Activated T-cell treated with anti-CD3 and anti-CD28 coated beads for 1 hour (primary cell): ENCODE measurements around the gene MRNIP.

Experiments used
- DNase-seq: peaks from one replicate; pipeline ENCODE4 v3.0.0-alpha.2; 2020; ENCODE audit warnings: low read depth

The MRNIP gene

DNA sequence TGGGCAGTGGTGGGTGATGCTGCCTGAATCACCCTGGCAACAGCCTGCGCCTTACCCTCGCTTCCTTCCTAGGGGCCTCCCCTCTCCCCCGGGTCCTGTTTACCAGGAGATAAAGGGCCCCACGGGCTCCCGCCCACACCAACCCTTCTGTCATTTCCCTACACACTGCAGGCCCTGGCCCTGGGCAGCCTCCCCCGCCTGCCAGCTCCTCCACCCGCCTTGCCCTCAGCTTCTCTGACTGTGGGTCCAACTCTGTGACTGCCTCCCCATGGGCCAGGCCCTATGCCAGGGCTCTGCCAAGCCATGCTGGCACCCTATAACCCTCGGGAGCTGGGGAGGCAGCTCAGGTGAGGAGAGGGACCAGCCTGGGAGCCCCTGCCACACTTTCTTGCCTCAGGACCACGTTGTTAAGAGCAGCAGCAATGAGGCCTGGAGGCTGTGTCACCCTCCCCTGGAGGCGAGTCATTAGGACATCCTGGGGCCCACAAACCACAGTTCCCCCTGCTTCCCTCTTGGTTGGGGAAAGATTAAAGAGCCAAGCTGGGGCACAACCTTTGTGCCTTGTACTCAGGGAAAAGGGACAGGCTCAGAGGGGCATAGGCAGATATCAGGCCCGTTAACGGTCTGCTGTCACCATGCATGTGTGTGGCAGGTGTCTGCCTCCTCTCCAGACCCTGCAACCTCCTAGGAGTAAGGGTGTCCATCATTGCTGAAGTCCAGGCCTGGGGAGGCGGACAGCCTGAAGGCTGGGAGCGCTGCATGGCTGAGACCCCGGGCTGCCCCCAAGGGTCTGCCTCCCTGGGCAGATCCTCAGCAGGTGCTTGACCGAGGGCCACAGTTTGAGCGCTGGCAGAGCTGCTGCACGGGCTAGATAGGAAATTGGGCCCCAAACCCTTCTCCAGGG is 54.7 kb downstream of the MRNIP start:
- no peak for DNase-seq

DNA sequence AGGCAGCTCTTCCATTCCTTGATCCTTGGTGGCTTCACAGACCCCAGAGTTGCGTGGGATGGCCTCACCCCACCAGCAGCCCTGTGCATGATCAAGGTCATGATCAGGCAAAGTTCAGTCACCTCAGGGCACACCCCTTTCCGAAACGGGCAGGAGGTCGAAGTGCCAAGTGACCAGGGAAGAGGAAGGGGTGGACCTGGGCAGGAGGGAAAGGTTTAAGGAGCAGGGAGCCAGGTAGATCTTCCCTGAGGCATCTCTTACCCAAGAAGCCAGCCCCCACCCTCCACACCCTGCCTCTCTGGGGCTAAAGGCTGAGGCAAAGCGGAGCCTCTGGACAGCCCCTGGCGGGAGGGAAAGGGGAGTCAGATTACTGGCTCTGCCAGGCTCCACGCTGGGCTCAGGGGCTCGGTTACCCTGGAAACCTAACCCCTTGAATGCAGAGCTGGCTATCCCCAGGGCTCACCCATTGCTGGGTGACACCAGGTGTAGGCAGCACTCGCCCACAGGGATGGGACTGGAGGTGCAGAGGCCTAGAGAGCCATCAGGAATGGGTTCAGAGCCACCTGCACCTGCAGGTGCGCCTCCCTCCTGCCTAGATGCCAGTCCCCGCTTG is 55.6 kb downstream of the MRNIP start:
- DNase-seq = no peak

DNA sequence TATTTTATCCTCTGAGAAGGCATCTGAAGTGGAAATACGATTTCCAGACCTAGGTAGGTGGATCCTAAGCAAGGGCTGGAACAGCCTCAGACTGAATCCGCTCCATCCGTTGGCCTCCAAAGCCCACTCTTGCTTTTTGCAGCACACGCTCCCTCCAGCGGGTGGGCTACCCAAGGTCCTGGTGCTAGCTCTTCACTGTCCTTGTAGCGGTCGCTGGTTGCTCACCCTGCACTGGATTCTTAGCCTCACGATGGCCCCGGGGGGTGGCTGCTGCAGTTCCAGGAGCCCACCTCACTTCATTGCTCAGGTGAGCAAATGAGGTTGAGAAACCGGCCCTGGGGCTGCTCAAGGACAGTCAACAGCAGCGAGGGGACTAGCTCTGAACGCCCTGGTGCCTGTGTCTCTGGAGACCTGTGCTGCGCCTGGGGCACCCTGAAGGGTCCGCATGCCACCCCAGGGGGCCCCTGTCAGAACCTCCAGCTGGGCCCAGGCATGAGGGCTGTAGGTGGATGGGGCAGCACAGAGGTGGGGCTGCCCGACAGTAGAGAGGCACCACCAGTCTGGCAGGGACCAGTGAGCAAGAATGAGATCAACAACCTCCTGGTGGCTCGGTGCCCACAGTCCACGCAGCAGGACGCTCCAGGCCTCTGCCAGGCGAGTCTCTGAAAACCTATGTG is 56.3 kb downstream of the MRNIP start:
- no peak for DNase-seq

DNA sequence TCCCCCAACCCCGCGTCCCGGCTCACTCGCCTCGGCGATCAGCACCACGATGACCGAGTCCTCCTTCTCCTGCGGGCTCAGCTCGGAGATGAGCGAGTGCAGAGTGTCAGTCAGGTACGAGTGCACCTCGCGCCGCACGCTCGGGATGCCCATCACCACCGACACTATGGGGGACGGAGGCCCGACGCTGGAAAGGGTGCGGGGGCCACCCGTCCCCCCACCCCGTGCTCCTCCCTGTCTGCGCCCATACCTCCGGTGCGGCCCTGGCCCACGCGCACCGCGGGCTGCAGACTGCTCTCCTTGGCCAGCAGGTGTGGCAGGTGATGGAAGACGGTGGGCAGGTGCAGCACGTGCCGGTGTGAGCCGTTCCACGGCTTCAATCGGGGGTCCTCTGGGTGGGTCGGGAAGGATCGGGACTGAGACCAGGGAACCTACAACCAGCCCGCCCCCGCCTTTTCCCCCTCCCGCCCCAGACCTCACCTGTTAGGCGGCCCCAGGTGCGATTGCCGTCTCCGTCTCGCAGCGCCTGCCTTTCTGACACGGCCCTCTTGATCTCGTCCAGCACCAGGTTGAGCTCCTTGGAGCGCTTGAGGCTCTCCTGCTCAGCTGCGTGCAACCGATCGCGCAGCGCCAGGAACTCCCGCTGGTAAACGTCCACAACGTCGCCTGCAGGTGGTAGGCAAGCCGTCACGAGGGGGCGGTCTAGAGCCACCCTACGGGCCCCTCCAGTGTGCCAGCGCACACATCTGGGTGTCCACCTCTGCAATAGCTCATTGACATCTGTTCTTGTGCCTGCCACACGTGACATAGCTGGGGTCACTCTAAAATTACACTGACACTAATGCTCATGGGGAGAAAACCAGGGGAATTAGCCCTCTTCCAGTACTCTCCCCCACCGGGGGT is 57.1 kb downstream of the MRNIP start:
- peak; percentile 79 for DNase-seq

DNA sequence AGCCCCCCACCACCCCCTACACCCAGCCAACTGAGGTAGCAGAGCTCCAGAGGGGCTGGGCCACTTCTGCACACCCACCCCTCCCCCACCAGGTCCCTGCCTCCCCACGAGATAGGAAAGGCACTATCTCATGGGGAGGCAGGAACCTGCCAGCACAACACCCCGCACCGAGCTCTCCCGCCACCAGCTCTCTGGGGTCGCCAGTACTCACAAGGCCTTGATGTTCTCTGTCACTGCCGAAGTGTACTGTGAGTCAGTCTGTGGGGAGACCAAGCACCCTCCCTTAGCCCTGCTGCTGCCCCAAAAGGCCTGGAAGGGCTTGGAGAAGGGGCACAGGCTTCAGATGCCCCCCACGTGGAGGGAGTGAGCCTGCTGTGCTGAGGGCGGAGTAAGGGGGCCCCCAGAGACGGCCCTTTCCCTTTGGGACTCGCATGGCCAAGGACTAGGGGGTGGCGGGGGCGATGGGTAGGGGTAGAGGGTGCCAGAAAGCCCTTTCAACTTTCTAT is 57.9 kb downstream of the MRNIP start:
- no peak for DNase-seq

DNA sequence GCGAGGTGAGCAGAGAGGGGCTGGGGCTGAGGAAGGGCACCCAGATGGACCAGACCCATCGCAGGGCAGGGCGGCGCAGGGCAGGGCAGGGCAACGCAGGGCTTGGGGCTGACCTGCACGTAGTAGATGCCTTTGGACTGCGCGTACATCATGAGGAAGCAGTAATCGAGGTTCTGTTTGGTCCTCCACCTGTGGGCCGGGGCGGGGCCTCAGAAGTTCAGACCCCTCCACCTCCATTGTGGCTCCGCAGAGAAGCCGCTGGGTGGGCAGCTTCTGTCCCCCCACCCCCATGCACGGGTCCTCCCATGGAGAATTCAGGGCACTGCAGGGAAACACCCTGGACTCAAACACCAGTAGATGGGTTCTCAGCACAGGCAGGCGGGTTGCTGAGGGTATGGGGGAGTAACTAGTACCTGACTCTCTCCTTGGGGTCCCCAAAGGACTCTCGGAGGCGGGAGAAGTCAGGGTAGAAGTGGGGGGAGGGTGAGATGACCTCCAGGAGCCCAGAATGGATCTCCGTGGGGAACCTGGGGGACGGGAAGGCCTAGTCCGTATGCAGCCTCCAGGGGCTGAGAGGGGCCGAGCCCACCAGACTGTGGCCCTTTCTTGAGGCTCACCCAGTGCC is 58.4 kb downstream of the MRNIP start:
- DNase-seq = no peak

DNA sequence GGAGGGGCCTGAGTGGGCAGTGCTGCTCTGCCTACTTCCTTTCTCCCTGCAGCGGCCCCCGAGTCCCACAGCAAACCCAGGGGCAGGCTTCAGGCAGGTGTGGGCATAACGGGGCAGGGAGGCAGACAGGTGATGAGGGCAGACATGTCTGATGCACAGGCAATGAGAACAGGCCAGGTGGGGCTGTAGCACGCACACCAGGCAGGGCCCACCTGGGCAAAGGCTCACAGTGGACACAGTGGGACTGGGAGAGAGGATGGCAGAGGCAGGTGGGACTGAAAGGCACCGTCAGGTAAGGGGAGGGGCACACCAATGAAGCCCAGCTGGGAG is 59.0 kb downstream of the MRNIP start:
- no peak for DNase-seq

DNA sequence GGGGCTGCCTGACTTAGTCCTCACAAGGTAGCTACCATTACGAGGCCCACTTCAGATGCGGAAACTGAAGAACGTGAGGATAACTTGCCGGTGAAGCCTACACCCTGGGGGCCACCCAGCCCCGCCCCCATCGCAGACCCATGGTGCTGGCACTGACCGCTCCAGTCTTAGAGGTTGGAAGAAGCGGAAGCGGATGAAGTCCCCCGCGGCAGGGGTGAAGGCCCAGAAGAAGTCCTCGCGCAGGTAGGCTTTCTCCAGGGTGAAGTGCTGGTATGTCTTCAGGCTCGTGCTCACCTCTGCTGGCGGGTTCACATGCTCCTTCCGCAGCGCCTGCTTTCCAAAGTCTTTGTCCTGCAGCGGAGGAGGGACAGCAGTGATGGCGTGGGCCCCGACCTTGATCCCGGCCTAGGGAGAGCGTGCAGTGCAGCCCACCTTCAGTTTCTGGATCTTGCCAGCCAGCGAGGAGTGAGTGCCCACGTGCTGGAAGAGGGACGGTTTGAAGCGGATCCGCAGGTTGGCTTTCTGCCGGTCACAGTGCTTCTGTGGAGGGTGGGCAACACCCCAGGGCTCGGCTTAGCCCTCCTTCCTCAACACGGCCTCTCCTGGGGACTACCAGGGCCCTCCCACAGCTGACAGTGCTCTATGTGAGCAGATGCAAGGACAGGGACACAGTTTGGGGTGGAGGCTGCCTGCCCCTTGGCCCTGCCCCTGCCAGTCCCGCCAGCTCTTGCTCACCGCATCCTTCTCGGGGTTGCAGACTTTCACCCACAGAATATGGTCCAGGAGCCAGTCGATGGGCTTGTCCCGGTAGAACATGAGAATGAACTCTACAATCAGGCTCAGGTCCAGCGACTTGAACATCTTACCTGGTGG is 59.6 kb downstream of the MRNIP start:
- DNase-seq = no peak

DNA sequence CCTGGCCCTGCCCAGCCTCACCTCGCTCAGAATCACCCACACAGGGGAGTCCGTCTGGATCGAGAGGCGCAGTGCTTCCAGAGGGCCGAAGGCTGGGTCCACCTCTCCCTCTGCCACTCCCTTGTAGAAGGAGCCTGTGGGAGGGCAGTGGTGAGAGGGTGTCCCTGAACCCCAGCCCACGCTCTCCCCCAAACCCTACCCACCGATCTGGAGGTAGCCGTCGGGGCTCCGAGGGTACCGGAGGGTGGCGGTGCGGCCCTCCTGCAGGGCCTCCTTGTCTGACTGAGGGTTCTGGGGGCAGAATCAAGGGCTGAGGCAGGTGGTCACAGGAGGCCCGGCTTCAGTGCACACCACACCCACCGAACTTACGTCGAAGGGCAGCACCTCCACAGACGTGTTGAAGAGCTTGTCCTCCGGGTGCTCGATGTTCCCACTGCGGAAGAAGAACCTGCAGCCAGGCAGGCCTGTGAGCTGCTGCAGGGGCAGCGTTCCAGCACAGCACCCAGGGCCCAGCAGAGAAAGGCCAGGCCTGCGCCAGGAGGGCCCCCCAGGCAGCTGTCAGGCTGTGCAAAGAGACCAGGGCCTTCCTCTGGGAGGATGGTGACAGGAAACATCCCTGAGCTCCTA is 60.4 kb downstream of the MRNIP start:
- no peak for DNase-seq

DNA sequence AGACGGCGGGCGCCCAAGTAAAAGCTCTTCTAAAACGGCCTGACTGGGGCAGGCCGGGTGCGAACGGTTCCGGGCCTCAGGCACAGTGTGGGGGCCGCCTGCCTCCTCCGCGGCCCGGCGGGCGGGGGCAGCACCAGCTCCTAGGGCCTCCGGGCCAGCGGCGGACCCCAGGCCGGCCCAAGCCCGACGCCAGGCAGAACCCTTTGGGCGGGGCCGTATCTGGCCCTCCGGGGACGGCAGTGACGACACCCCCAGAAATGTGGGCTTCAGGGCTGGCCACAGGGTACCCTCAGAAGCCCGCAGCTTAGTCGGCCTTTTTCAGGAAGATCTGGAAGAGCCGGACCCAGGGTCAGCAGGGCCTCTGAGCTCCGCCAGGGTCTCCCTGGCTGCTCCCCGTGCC is 60.9 kb downstream of the MRNIP start:
- no peak for DNase-seq

DNA sequence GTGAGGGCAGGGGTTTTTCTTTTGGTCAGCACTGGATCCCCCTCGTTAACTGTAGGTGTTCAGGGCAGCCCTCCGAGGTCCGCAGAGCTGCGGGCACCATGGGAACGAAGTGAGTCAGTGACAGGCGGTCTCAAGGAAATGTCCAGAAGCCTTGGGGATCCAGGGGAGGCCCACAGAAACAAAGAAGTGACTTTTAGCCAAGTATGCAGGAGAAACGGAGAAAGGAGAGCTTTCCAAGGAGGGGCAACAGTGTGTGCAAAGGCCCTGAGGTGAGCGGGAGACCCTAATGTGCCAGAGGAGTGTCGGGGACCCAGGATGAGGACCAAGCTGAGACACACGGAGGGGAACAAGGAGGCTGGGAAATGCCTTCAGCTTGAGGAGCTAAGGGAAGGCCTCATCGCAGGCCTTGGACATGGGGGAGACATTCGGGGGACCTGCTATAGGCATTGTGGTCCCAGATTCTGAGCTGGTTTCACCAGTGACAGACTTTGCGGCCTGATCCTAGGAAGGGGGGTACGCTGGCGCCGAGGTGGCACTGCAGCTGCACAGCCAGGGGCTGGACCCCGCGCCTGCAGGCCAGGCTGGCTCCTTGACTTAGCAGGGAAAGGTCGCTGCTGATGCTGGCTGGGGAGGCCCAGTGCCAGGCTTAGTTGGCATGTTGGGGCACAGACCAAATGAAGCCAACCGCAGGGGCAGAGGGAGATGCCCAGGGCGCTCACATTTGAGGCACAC is 61.6 kb downstream of the MRNIP start:
- no peak for DNase-seq

DNA sequence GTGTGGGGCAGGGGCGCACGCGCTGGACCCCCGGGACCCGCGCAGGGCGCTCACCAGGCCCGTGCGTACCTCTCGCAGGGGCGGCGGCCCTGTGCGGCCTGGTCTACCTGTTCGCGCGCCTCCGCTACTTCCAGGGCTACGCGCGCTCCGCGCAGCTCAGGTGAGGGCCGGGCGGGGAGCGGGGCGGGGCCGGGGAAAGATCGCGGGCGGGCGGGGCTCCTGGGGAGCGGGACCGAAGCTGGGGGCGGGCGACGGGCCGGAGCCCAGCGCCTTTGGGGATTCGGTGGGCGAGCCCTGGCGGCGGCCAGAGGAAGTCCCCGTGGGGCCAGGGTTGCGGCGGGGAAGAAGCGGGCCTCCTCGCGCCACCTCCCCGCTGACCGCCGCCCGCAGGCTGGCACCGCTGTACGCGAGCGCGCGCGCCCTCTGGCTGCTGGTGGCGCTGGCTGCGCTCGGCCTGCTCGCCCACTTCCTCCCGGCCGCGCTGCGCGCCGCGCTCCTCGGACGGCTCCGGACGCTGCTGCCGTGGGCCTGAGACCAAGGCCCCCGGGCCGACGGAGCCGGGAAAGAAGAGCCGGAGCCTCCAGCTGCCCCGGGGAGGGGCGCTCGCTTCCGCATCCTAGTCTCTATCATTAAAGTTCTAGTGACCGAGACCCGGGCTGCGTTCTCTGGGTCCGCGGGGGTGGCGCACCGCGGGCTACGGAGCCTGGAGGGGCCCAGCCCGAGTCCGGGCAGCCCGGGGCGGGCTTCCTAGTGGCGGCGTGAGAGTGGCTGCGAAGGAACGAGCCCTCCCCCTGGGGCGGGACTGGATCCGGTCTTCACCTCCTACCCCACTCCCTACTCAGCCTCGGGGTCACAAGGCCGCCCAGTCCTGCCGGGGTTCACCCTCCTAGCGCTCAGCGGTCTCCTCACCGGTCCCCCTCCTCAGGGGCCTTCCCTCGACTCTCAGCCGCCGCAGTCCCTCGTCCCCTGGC is 62.5 kb downstream of the MRNIP start:
- peak; percentile 58 for DNase-seq

DNA sequence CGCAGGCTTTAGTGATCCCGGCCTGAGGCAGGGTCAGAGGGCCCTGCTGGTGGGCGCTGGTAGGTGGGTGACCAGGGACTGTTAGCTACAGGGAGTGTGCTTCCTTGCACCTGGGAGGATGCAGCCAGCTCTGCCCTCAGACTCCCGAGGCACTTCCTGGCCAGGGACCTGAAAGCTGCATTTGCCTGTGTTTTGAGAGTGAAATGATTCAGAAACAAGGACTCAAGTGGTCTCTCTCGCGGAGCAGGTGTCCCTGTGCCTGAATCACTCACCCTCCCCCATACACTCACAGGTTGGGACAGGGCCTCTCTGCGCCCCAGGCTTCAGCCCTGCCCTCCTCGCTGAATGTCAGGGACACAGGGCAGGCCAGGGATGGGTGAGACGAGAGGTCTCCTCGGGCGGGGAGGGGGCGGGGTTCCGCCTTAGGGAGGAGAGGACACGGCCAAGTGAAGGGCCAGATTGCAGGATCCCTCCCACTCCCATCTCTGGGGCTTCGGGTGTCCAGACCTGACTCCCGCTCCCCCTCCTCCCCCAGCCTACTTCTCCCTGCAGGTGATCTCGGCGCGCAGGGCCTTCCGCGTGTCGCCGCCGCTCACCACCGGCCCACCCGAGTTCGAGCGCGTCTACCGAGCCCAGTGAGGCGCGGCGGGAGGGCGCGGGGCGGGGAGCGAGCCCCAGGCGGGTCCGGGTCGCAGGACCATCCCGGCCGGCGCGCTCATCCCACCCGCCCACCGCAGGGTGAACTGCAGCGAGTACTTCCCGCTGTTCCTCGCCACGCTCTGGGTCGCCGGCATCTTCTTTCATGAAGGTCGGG is 63.4 kb downstream of the MRNIP start:
- no peak for DNase-seq

DNA sequence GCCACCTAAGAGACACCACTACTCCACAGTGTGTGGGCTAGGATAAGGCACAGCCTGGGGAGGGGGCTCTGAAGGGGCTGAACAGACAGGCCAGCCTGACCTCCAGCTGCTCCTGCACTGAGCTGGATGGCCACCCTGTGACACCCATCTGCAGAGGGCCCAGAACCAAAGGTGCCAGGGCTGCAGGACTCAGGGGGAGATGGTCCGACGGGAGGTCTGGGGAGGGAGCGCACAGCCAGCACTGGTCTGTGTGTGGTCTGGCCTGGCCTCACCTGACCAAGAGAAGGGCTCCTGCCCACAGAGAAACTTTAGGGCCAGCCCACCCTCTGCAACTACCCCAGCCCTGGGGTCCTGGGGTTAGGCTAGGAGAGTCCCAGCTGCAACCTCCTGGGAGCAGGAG is 64.0 kb downstream of the MRNIP start:
- DNase-seq = no peak

DNA sequence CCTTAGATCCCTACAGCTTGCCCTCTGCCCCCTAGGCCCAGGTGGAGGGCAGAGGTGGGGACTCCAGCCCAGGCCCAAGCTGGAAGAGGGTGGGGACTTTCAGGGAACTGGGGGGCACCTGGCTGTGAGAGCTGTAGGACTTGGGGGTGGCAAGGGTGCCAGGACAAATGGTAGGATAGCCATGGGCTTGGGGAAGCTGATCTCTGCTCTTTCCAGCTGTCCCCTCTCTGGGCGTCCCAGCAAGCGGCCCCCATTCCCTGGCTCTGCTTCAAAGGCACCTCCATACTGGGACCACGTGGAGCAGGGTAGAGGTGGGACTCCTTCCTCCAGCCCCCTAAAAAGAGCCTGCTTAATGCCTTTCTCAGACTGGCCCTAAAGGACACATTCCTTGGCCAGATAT is 64.4 kb downstream of the MRNIP start:
- DNase-seq = no peak

DNA sequence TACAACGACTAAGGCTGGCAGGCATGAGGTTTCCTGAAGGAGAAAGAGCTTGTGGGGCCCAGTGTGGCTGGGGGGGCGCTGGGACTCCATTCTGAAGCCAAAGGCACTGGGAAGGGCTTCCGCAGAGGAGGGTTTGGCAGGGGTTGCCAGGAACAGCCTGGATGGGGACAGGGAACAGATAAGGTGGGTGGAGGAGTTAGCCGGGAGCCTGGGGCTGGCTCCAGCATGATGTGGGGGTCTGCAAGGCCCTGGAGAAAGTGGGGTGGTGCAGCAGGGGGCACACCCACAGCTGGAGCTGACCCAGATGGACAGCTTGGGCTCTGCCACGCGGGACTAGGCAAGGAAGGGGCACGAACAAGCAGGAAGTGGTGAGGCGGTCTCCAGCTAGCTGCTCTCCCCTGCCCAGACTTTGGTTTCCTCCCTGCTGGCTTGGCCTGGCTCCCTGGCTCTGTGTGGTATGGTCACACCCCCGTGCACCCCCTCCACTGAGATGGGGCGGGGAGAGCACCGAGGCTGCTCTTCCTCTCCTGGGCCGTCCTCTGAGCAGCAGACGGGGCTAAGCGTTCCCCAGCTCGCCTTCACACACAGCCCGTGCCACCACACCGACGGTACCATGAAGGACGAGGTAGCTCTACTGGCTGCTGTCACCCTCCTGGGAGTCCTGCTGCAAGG is 65.0 kb downstream of the MRNIP start, which contains the start of gene LTC4S:
Gene LTC4S (plus strand): TSS at position 519 of the 672 bp plus-strand sequence. CDS start 95 bp downstream, at position 614.
- DNase-seq = no peak
